Natural killer cell (primary cell): ENCODE results near the gene ARGLU1. TPM values are rescaled to one million over a fixed set of nuclear protein-coding genes. Genes with fewer than 3 reads are reported as not detected.

Source experiments
- ATAC-seq, 3 donors: fragments of 150-1000 bp in 2 of 3; fragments of 200-7000 bp in 1 of 3; cut with Tn5 transposase; 1 replicate in 1 of 3; 2 replicates in 2 of 3; pipeline ENCODE4 v1.10.0; 2021; ENCODE audit warnings: mild to moderate bottlenecking in 2 of 3, moderate library complexity in 2 of 3
- DNase-seq, 2 donors: peaks; one replicate each; pipeline versions ENCODE4 v3.0.0 to v3.0.0-alpha.2; 2013 to 2021; ENCODE audit warnings: mixed read lengths in 1 of 2
- H3K27ac ChIP-seq: one replicate; pipeline ENCODE4 v1.5.1; 2013; ENCODE audit warnings: mild to moderate bottlenecking, low read length
- H3K27me3 ChIP-seq: one replicate; pipeline ENCODE4 v1.6.1; 2013; ENCODE audit warnings: low read length; ENCODE audit not compliant: control insufficient read depth, insufficient read depth
- H3K36me3 ChIP-seq: one replicate; pipeline ENCODE4 v1.6.1; 2013; ENCODE audit warnings: low read length; ENCODE audit not compliant: control insufficient read depth, insufficient read depth
- H3K4me1 ChIP-seq: one replicate; pipeline ENCODE4 v1.6.1; 2013; ENCODE audit warnings: low read length; ENCODE audit not compliant: control insufficient read depth, insufficient read depth
- H3K4me3 ChIP-seq: one replicate; pipeline ENCODE4 v1.5.1; 2013; ENCODE audit warnings: low read length
- H3K9me3 ChIP-seq: one replicate; pipeline ENCODE4 v1.6.1; 2013; ENCODE audit warnings: low read length; ENCODE audit not compliant: control insufficient read depth, insufficient read depth
- H3K27ac Mint-ChIP-seq, 2 donors: one replicate each; pipeline ENCODE4 v1.8.0; 2022; ENCODE audit warnings: mild to moderate bottlenecking in 2 of 2, mixed read lengths in 2 of 2, moderate library complexity in 1 of 2
- H3K27me3 Mint-ChIP-seq, 2 donors: one replicate each; pipeline ENCODE4 v1.8.0; 2022; ENCODE audit warnings: low read depth in 2 of 2, mixed read lengths in 2 of 2
- H3K36me3 Mint-ChIP-seq: one replicate; pipeline ENCODE4 v1.8.0; 2022; ENCODE audit warnings: mixed read lengths
- H3K4me1 Mint-ChIP-seq, 2 donors: one replicate each; pipeline ENCODE4 v1.8.0; 2022; ENCODE audit warnings: mixed read lengths in 2 of 2
- H3K4me3 Mint-ChIP-seq: one replicate; pipeline ENCODE4 v1.8.0; 2022; ENCODE audit warnings: mild to moderate bottlenecking, moderate library complexity, mixed read lengths
- H3K9me3 Mint-ChIP-seq, 2 donors: one replicate each; pipeline ENCODE4 v1.8.0; 2022; ENCODE audit warnings: mixed read lengths in 2 of 2
- WGBS: methylation state at CpG from one replicate; pipeline ENCODE4 v1.1.7; 2013; ENCODE audit warnings: missing lambda C conversion rate; ENCODE audit not compliant: insufficient coverage; 5-methylcytosine and 5-hydroxymethylcytosine counted together
- intact Hi-C: fragments of 100-400 bp; cut with micrococcal nuclease; formaldehyde crosslinking; loops from one replicate; pipeline ENCODE4 v1.14.2; 2022
- total RNA-seq, 4 donors: library from RNA; stranded (reverse); fragments of 120-200 nt in 1 of 4; gene quantifications; one replicate each; pipeline versions ENCODE4 v1.2.3 to v1.2.4, GENCODE V29; 2013 to 2022
- TF ChIP-seq, protein P1 (sequence below): fragments of 200-600 bp; IDR thresholded peaks from one replicate; pipeline ENCODE4 v1.8.0; 2022; ENCODE audit warnings: antibody characterized with exemption

ARGLU1 gene
- total RNA-seq, 3 donors from 2014 or later (not counting 1 experiment from before 2014, with no cell fraction given), result 158 to 179 (median 161) TPM

DNA sequence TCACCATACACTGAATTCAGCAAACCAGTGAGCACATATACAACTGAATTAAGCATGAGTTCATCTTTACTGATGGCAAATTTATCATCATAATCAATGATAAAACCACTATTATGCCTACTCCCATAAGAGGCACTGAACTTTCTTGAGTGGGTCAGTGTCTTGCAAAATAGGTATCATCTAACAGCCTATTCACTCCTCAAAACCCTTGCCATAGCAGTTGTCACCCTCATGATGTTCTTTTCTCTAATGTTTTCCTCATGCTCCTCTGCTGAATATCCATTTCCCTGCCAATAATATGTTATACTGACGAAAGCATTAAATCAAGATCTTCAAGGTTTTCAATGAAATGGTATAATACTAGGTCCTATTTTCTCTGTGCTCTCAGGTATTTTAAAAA is 5.6 kb downstream of the ARGLU1 start:
- no peaks in the 10 kb centered on the region for H3K27me3 Mint-ChIP-seq
- DNase-seq (no peak), ATAC-seq (no peak)
- H3K4me3 ChIP-seq, result no peak overlapping the region
- no peaks in the 10 kb centered on the region for H3K9me3 ChIP-seq
- no peaks in the 10 kb centered on the region for H3K27me3 ChIP-seq
- peaks cover 10% of the 10 kb centered on the region for H3K4me1 ChIP-seq
- H3K27ac Mint-ChIP-seq, result peak overlapping the region; percentile 81 to 88
- TF ChIP-seq, protein P1, sequence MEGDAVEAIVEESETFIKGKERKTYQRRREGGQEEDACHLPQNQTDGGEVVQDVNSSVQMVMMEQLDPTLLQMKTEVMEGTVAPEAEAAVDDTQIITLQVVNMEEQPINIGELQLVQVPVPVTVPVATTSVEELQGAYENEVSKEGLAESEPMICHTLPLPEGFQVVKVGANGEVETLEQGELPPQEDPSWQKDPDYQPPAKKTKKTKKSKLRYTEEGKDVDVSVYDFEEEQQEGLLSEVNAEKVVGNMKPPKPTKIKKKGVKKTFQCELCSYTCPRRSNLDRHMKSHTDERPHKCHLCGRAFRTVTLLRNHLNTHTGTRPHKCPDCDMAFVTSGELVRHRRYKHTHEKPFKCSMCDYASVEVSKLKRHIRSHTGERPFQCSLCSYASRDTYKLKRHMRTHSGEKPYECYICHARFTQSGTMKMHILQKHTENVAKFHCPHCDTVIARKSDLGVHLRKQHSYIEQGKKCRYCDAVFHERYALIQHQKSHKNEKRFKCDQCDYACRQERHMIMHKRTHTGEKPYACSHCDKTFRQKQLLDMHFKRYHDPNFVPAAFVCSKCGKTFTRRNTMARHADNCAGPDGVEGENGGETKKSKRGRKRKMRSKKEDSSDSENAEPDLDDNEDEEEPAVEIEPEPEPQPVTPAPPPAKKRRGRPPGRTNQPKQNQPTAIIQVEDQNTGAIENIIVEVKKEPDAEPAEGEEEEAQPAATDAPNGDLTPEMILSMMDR, result no peak
- no peak overlapping the region for H3K27ac ChIP-seq
- H3K4me3 Mint-ChIP-seq, result peak overlapping the region; percentile 37
- peaks cover 84 to 91% of the 10 kb centered on the region in 2 donors for H3K4me1 Mint-ChIP-seq
- H3K9me3 Mint-ChIP-seq, result no peaks in the 10 kb centered on the region
- H3K36me3 Mint-ChIP-seq, result peaks cover 18% of the 10 kb centered on the region
- peaks cover 18% of the 10 kb centered on the region for H3K36me3 ChIP-seq
- 67% methylated on average over 1 of the region's 1 CpG for WGBS
- intact Hi-C loops, result no loop called here

DNA sequence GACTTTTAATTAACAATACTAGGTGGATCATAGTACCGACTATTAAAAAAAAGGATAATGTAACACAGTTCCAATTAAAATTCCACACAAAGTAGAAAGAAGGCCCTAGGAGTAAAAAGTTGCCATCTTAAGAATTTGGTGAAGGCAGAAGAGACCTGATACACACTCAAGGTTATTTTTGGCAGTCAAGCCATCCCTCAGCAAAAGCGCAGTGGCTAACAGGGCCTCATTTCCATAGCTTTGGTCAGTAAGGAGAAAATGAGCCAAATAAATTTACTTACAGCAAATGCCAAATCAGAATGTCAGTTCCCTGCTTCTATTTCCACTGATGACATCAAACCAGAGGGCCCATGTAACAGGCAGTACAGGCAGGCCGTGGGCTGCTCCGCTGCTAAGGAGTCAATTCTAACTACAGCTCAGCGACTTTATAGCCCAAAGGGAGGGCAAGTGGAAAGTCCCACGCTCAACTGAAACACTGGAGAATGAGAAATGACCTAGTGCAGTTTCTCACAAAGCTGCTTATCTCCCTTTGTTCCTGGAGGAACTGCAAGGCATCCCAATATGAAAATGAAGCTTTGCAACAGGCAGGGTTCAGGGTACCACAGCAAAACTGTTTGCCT is 6.3 kb downstream of the ARGLU1 start:
- intact Hi-C loops, result no loop called here
- peak overlapping the region; percentile 81 to 88 for H3K27ac Mint-ChIP-seq

DNA sequence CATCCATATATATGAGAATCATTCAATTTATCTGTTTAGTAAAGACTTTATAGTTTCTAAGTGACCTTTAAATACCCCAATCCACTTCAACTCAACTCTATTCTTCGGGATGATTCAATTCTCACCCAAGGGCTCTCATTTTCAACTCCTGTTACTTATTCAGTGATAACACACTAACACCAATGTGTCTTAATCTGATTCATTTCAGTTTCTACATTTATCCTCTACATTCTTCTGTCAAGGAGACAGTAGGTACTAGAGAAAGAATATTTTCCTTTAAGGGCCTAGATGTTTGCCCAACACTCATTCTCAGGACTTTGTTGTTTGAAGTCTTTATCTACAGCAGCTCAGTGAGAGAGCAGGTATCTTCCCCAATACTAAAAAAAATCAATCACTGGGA is 7.1 kb downstream of the ARGLU1 start:
- Mint-ChIP-seq H3K9me3 (no peaks in the 10 kb centered on the region), H3K27ac (peak overlapping the region; percentile 81 to 88), H3K4me1 (peaks cover 84 to 91% of the 10 kb centered on the region in 2 donors), H3K4me3 (peak overlapping the region; percentile 5), H3K36me3 (peaks cover 32% of the 10 kb centered on the region), H3K27me3 (no peaks in the 10 kb centered on the region)
- DNase-seq (no peak), ATAC-seq (no peak)
- Histone ChIP-seq H3K4me3 (no peak overlapping the region), H3K27me3 (no peaks in the 10 kb centered on the region), H3K9me3 (no peaks in the 10 kb centered on the region), H3K27ac (no peak overlapping the region), H3K36me3 (peaks cover 32% of the 10 kb centered on the region), H3K4me1 (peaks cover 10% of the 10 kb centered on the region)
- 50% methylated on average over 1 of the region's 1 CpG for WGBS
- TF ChIP-seq, protein P1, result no peak
- intact Hi-C loops, result no loop called here

More for the DNA sequence above, 6.3 kb downstream of the ARGLU1 start:
- H3K9me3 ChIP-seq, result no peaks in the 10 kb centered on the region
- H3K36me3 ChIP-seq, result peaks cover 24% of the 10 kb centered on the region
- Mint-ChIP-seq H3K27me3 (no peaks in the 10 kb centered on the region), H3K9me3 (no peaks in the 10 kb centered on the region), H3K36me3 (peaks cover 23% of the 10 kb centered on the region), H3K4me1 (peaks cover 84 to 91% of the 10 kb centered on the region in 2 donors), H3K4me3 (peak overlapping the region; percentile 37)
- TF ChIP-seq, protein P1, result no peak
- 30% methylated on average over 5 of the region's 6 CpGs for WGBS
- H3K4me1 ChIP-seq, result peaks cover 10% of the 10 kb centered on the region
- no peak overlapping the region for H3K27ac ChIP-seq
- H3K27me3 ChIP-seq, result no peaks in the 10 kb centered on the region
- peak in 1 of 2 donors; percentile 59 for DNase-seq
- H3K4me3 ChIP-seq, result no peak overlapping the region
- ATAC-seq, result peak; percentile 69 to 83 (median 75)

DNA sequence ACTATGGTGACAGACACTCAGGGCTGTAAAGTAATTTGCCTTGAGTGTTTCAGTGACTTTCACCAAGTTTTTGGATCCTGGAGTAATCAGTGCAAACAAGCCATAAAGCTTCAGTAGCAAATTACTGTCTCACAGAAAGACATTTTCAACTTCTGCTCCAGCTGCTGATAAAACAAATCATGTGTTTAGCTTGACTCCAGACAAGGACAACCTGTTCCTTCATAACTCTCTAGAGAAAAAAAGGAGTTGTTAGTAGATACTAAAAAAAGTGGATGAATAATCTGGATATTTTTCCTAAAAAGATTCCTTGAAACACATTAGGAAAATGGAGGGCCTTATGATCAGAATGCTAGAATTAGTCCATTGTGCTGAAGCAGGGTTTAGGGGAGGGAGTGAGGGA is 9.4 kb downstream of the ARGLU1 start:
- no peak overlapping the region for H3K4me3 Mint-ChIP-seq
- Histone ChIP-seq H3K9me3 (no peaks in the 10 kb centered on the region), H3K4me3 (no peak overlapping the region), H3K27me3 (no peaks in the 10 kb centered on the region), H3K27ac (no peak overlapping the region), H3K36me3 (peaks cover 53% of the 10 kb centered on the region), H3K4me1 (peaks cover 10% of the 10 kb centered on the region)
- intact Hi-C loops, result no loop called here
- TF ChIP-seq, protein P1, result no peak
- no peaks in the 10 kb centered on the region for H3K9me3 Mint-ChIP-seq
- H3K36me3 Mint-ChIP-seq, result peaks cover 35% of the 10 kb centered on the region
- no peaks in the 10 kb centered on the region for H3K27me3 Mint-ChIP-seq
- peak overlapping the region in 1 of 2 donors; percentile 54 for H3K27ac Mint-ChIP-seq
- peaks cover 71 to 72% of the 10 kb centered on the region in 2 donors for H3K4me1 Mint-ChIP-seq
- DNase-seq, result no peak
- ATAC-seq, result no peak
